ENCODE results near the gene DISC1. TPM values are rescaled to one million over a fixed set of nuclear protein-coding genes. Genes with fewer than 3 reads are reported as not detected.
"Not testable (repeated sequence)": the region's sequence is repeated elsewhere in the genome, so short reads cannot be mapped to it uniquely, and the experiment has no call there.

DISC1 gene
- total and polyA plus RNA-seq, 2 experiments from 2014 or later = 0.43 to 1.2 TPM

DNA sequence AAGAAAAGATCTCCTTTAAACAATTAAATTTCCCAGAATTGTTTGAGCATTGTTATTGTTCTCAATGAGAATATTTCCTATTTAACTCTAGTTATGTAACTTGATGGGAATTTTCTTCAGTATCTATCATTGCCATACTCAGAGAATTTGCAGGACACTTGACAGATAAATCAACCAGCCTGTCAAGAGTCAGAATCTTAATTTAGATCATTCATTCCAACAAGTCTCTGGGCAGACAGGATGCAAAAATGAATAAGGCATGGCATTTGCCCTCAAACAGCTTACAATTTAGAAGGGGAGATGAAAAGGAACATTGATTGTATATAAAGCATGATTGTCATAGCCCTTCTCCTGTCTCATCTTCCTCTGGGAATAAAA is 7.3 kb upstream of the DISC1 start:
- H3K36me3 ChIP-seq (ENCODE audit: low read depth) = no peaks in the 10 kb centered on the region
- TF ChIP-seq EZH2phosphoT487 (IDR thresholded peaks at IDR 0.05; ENCODE audit: insufficient read depth, low read depth) (no peak), EZH2 (IDR thresholded peaks at IDR 0.05; ENCODE audit: insufficient read depth, poor library complexity, severe bottlenecking) (no peak)
- H4K20me1 ChIP-seq (ENCODE audit: insufficient read depth) = no peaks in the 10 kb centered on the region
- no peak overlapping the region for H2AFZ ChIP-seq
- H3K27me3 ChIP-seq (replicated peaks; ENCODE audit: insufficient read depth) = no peaks in the 10 kb centered on the region
- no peak for DNase-seq
- no peak overlapping the region for H3K27ac ChIP-seq
- H3K9me3 ChIP-seq (ENCODE audit: low read depth) = no peaks in the 10 kb centered on the region
- H3K79me2 ChIP-seq (ENCODE audit: insufficient read depth) = no peaks in the 10 kb centered on the region
- no peaks in the 10 kb centered on the region for H3K9me2 ChIP-seq (ENCODE audit: insufficient read depth)
- no peak overlapping the region for H3K4me3 ChIP-seq
- H3K4me2 ChIP-seq (ENCODE audit: unreplicated experiment) = no peak overlapping the region
- H3K4me1 ChIP-seq (ENCODE audit: insufficient read depth) = no peaks in the 10 kb centered on the region
- no peaks in the 10 kb centered on the region for H3F3A ChIP-seq (ENCODE audit: insufficient read depth)
- in situ Hi-C loops (cut with MboI) = no loop called here
- H3K9ac ChIP-seq = no peak overlapping the region

DNA sequence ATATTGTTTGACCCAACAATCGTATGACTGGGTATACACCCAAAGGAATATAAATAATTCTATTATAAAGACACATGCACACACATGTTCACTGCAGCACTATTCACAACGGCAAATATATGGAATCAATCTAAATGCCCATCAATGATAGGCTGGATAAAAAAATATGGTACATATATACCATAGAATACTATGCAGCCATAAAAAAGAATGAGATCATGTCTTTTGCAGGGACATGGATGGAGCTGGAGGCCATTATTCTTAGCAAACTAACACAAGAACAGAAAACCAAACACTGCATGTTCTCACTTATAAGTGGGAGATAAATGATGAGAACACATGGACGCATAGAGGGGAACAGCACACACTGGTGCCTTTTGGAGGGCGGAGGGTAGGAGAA is 1.5 kb upstream of the DISC1 start:
- H3K9me3 ChIP-seq (ENCODE audit: low read depth); H3K4me3 ChIP-seq; H3K27ac ChIP-seq; H3K79me2 ChIP-seq (ENCODE audit: insufficient read depth); in situ Hi-C loops (cut with MboI); H3K36me3 ChIP-seq (ENCODE audit: low read depth); H3K27me3 ChIP-seq (replicated peaks; ENCODE audit: insufficient read depth); H3K4me2 ChIP-seq (ENCODE audit: unreplicated experiment); DNase-seq; H3K9me2 ChIP-seq (ENCODE audit: insufficient read depth); H4K20me1 ChIP-seq (ENCODE audit: insufficient read depth); H3K9ac ChIP-seq; H2AFZ ChIP-seq: not testable (repeated sequence)
- peaks cover 17% of the 10 kb centered on the region; the same call in 1 of the 2 replicates for H3F3A ChIP-seq (ENCODE audit: insufficient read depth)
- H3K4me1 ChIP-seq (ENCODE audit: insufficient read depth) = peaks cover 16% of the 10 kb centered on the region
- 87 to 90% methylated on average over 4 of the region's 4 CpGs for WGBS, 2 experiments (ENCODE audit: low coverage in 1 of 2, low lambda C conversion rate in 2 of 2, missing lambda C conversion rate in 2 of 2)

DNA sequence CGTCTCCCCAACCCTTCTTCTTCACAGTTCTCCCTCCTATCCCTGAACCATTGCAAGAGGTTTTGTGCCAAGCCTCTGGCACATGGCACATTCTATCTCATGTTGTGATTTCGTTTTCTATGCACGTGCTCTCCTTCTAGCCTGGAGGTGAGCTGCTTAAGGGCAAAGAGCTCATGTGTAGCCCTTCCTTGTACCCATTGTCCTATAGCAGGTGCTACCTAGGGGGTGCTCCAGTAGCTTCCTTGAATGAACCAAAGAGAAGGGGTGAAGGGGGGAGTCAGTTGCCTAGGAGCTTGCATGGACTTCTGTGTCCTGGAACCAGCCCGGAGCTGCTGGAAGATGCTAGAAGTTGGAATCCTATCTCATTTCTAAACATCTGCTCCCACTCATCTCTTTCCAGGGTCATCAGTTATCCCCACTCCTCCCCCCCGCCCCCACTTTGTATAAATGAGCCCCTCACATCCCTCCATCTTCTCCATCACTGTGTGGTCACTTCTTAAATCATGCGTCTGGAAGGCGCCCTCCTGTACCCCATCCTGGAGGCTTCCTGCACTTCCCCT is 535 bp upstream of the DISC1 start:
- no peaks in the 10 kb centered on the region for H3K9me3 ChIP-seq (ENCODE audit: low read depth)
- 2 to 4% methylated on average over 6 to 7 of the region's 7 CpGs for whole genome bisulfite sequencing, 2 experiments (ENCODE audit: low coverage in 1 of 2, low lambda C conversion rate in 2 of 2, missing lambda C conversion rate in 2 of 2)
- no peaks in the 10 kb centered on the region for H3K36me3 ChIP-seq (ENCODE audit: low read depth)
- H3K9ac ChIP-seq = peak overlapping the region; percentile 48; the same call in 1 of the 2 replicates
- H3F3A ChIP-seq (ENCODE audit: insufficient read depth) = peaks cover 20% of the 10 kb centered on the region
- H3K27me3 ChIP-seq (replicated peaks; ENCODE audit: insufficient read depth) = no peaks in the 10 kb centered on the region
- H4K20me1 ChIP-seq (ENCODE audit: insufficient read depth) = no peaks in the 10 kb centered on the region
- H3K79me2 ChIP-seq (ENCODE audit: insufficient read depth) = no peaks in the 10 kb centered on the region
- no peak overlapping the region for H3K27ac ChIP-seq
- H3K4me3 ChIP-seq = peak overlapping the region; percentile 80
- H3K4me1 ChIP-seq (ENCODE audit: insufficient read depth) = peaks cover 20% of the 10 kb centered on the region
- DNase-seq = no peak
- peak overlapping the region; percentile 82 for H2AFZ ChIP-seq
- H3K4me2 ChIP-seq (ENCODE audit: unreplicated experiment) = peak overlapping the region; percentile 71
- in situ Hi-C loops (cut with MboI) = no loop called here
- TF ChIP-seq EZH2phosphoT487 (IDR thresholded peaks at IDR 0.05; ENCODE audit: insufficient read depth, low read depth) = no peak
- TF ChIP-seq EZH2 (IDR thresholded peaks at IDR 0.05; ENCODE audit: insufficient read depth, poor library complexity, severe bottlenecking) = no peak
- no peaks in the 10 kb centered on the region for H3K9me2 ChIP-seq (ENCODE audit: insufficient read depth)

DNA sequence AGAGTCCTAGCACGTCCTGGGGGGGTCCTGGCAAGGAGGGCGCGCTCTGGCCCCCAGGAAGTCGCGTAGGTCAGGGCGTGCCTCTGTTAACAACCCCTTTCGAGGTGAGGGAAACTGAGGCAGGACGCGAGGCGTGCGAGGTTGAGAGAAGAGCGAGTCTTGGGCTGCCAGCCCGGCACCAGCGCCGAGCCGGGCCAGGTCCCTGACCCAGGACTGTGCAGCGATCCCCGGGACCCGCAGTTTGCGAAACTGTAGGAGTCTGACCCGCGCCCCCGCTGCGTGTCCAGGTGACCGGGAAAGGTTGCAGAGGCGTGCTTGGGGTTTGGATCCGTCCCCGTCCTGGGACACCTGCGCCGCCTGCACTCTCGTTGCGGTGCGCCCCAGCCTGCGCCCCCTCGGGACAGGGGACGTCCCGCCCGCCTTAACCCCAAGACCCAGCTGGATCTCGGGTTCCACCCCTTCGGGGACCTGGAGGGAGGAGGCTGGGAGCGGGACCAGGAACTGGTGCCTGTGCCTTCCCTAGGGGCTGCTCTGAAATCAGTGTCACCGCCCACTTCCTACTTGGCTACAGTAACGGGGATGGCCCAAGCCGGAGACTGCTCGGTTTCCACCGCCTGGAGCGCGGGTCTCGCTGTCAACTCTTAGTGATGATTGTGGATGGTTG is 493 bp downstream of the DISC1 start:
- H2AFZ ChIP-seq = peak overlapping the region; percentile 82
- peaks cover 20% of the 10 kb centered on the region for H3K4me1 ChIP-seq (ENCODE audit: insufficient read depth)
- H3K27me3 ChIP-seq (replicated peaks; ENCODE audit: insufficient read depth) = no peaks in the 10 kb centered on the region
- TF ChIP-seq EZH2 (IDR thresholded peaks at IDR 0.05; ENCODE audit: insufficient read depth, poor library complexity, severe bottlenecking) = no peak
- no peak for TF ChIP-seq EZH2phosphoT487 (IDR thresholded peaks at IDR 0.05; ENCODE audit: insufficient read depth, low read depth)
- no peaks in the 10 kb centered on the region for H3K9me3 ChIP-seq (ENCODE audit: low read depth)
- no peaks in the 10 kb centered on the region for H3K79me2 ChIP-seq (ENCODE audit: insufficient read depth)
- H3F3A ChIP-seq (ENCODE audit: insufficient read depth) = peaks cover 21% of the 10 kb centered on the region
- in situ Hi-C loops (cut with MboI) = no loop called here
- peak overlapping the region; percentile 48 for H3K9ac ChIP-seq
- peak overlapping the region; percentile 71 for H3K4me2 ChIP-seq (ENCODE audit: unreplicated experiment)
- H4K20me1 ChIP-seq (ENCODE audit: insufficient read depth) = no peaks in the 10 kb centered on the region
- WGBS, 2 experiments (ENCODE audit: low coverage in 1 of 2, low lambda C conversion rate in 2 of 2, missing lambda C conversion rate in 2 of 2) = 10 to 12% methylated on average over 24 to 42 of the region's 49 CpGs
- H3K36me3 ChIP-seq (ENCODE audit: low read depth) = no peaks in the 10 kb centered on the region
- no peak overlapping the region for H3K27ac ChIP-seq
- H3K9me2 ChIP-seq (ENCODE audit: insufficient read depth) = no peaks in the 10 kb centered on the region
- H3K4me3 ChIP-seq = peak overlapping the region; percentile 80
- peak; percentile 50 for DNase-seq

All from GM23248 (cell line).